HG02798 (cell line): Measurements from ENCODE around the gene MTFP1.

Experiments used
- ATAC-seq: cut with Tn5 transposase; IDR thresholded peaks from one replicate; pipeline ENCODE4 v1.9.1; 2021; ENCODE audit warnings: mild to moderate bottlenecking; ENCODE audit not compliant: unreplicated experiment, poor library complexity

MTFP1 gene

DNA sequence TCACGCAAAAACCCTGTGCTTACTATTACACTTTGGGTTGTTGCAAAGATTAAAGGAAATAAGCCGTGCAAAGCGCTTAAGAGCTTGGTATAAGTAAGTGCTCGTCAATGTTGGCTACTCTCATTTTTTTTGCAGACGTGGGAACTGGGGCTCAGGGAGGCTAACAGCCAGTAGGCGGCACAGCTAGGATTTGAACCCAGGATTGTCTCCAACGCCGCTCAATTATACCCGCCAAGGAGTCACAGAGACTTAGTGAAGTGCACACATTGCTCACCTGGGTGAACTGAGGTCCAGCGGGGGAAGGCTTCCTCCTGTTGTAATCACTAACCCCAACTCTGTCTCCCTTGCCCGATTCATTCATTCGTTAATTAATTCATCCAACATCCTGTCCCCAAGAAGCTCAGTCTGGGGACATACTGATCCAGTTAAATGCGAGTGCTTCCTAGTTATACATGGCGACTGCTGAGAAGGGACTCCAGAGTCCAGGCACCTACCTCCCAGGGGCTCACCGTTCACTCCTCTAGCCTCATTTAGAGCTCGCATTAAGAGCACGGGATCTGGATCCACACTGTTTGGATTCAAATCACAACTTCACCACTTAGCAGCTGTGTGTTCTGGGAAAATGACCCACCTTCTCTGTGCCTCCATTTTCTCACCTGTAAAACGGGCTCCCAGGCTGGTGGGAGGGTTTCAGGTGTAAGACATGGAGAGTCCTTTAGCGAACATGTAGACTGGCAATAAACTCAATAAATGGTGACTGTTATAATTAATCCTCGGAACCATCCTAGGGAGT is 838 bp upstream of the MTFP1 start:
- ATAC-seq, result no peak

DNA sequence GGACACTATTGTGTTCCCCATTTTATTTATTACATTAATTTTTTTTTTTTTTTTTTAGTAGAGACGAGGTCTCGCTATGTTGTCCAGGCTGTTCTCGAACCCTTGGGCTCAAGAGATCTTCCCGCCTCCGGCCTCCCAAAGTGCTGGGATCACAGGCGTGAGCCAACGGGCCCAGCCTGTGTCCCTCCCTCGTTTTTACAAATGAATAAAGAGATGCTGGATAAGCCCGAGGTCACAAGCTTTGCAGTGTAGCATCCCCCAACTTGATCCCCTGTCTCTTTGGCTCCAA is 297 bp upstream of the MTFP1 start:
- no peak for ATAC-seq

DNA sequence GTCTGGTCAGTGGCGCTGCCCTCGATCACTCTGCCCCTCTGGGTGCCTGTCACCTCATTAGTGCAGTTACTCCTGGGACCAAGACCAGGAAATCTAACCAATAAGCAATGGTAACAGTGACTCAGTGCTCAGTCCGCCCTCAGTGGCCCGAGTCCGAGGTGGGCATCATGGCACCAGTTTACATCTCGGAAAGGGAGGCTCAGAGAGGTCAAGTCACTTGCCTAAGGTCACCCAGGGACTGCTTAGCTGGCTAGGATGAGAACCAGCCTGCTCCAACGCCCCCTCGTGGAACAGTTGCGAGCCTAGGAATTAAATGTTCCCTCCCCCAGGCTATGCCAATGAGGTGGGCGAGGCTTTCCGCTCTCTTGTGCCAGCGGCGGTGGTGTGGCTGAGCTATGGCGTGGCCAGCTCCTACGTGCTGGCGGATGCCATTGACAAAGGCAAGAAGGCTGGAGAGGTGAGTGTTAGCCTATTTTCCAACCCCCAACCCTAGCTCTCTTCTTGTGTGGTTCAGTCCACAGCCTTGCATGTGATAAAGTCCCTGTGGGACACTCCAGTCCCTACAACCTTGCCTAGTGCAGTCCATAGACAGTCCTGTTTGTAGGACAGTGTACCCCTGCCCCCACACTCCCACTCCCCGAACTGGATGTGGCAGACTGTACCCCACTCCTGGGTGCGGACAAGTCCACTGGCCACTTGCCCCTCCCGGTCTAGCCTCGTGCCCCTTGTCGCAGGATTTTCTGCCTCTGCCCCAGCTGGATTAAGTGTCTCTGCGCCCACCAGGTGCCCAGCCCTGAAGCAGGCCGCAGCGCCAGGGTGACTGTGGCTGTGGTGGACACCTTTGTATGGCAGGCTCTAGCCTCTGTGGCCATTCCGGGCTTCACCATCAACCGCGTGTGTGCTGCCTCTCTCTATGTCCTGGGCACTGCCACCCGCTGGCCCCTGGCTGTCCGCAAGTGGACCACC is 1.1 kb downstream of the MTFP1 start:
- no peak for ATAC-seq

DNA sequence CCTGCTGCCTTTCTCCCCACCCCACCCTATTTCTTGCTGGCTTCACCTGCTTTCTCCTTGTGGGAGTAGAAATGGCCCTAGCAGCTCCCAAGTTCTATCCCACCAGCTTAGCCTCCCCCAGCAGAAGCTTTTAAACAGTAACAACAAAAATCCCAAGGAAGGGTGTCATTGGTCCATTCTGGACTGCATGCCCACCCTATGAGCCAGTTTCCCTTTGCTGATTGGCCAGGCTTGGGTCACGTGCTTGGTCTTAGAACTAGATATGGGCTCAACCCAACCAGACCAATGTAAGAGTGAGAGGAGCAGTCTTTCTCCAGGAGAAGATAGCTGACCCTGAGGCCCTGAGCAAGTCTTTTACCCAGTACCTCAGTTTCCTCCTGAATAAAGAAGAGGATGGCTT is 2.3 kb downstream of the MTFP1 start:
- ATAC-seq, result no peak

GRCh38 chr22:30429887-30430286 is 4.3 kb downstream of the MTFP1 start:
- ATAC-seq, result no peak

- ATAC-seq, result no peak
These were observed 5.4 kb downstream of the MTFP1 start for GRCh38 chr22:30430933-30431332.

- ATAC-seq, result no peak
These were observed 6.5 kb downstream of the MTFP1 start for GRCh38 chr22:30432096-30432495.

DNA sequence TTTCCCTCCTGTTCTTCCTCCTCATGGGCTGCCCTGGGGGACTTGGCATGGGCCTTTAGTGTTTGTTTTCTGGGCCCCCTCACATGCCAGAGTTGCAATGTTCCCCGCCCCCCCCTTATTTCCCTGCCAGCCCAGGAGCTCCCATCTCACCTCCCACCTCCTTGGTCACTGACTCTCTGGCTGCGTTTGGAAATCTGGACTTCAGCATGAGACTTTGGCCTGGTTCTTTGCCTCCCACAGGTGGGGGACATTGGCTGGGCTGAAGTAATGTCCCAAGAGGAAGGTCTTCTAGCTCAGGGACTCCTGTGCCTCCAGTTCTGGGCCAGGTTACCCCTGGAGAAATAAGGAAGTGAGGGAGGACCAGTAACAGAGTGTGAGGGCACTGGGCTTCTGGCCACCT is 7.0 kb downstream of the MTFP1 start:
- no peak for ATAC-seq

DNA sequence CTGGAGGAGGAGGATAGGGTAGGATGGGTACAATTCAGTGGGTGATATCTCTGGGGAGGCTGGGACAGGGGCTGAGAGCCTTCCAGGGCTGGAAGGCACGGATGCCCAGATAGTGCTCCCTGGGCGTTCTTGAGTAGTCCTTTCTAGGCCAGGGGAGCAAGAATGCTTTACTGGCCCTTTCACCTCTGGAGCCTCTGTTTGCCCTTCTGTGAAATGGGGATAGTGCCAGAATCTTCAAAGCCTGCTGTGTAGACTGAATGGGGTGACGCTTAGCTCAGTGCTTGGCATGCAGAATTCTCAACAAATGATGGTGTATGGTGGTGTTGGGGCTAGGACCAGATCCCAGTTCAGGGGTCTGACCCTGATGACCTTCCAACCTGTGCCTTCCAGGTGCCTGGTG is 7.7 kb downstream of the MTFP1 start:
- ATAC-seq, result no peak

GRCh38 chr22:30433773-30434172 is 8.2 kb downstream of the MTFP1 start:
- no peak for ATAC-seq

GRCh38 chr22:30434843-30435242 is 9.3 kb downstream of the MTFP1 start:
- ATAC-seq, result no peak

GRCh38 chr22:30435674-30436126 is 10.1 kb downstream of the MTFP1 start:
- ATAC-seq, result no peak

GRCh38 chr22:30436196-30436595 is 10.6 kb downstream of the MTFP1 start:
- ATAC-seq, result no peak

DNA sequence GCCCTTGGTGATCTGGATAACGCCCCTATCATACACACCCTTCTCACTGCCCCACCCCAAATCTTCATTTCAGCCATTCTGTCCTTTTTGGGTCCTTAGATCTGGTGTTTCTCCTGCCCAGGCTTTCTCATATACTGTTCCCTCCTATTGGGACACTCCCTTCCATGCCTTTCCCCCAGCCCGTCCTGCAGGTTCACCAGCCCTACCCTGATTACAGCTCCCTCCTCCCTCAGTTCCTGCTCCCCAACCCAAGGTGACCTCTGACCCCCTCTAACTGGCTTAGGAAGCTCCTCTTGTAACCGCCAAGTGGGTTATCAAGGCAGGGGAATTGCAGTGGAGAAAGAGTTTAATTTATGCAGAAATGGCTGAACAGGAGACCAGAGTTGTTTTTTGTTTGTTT is 13.0 kb downstream of the MTFP1 start:
- ATAC-seq, result no peak

DNA sequence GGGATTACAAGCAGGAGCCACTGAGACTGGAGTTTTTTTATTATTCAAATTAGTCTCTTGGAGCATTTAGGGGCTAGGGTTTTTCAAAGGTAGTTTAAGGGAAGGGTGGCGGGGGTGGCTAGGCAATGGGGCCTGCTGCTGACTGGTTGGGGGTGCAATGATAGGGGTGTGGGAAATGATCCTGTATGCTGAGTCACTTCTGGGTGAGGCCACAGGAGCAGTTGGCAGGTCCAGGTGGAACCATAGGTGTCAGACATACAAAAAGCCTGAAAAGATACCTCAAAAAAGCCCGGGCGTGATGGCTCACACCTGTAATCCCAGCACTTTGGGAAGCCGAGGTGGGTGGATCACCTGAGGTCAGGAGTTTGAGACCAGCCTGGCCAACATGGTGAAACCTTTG is 13.7 kb downstream of the MTFP1 start:
- ATAC-seq, result no peak

DNA sequence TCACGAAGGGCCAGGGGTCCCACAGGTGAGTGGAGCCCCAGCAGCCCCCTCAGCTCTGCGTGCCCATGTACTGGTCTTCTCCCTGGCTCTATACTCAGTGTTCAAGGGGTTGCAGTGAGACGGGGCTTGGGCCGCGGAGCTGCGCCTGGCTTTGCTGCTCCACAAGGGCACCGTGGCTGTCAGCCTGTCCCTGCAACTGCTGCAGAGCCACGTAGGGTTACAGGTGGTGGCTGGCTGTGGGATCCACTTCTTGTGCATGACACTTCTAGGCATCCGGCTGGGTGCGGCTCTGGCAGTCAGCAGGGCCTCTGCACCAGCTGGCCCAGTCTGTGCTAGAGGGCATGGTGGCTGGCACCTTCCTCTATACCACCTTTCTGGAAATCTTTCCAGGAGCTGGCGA is 14.3 kb downstream of the MTFP1 start:
- ATAC-seq, result no peak

GRCh38 chr22:30441088-30441487 is 15.5 kb downstream of the MTFP1 start:
- ATAC-seq, result no peak

- ATAC-seq, result no peak
These were observed 19.3 kb downstream of the MTFP1 start for GRCh38 chr22:30444632-30445437.

- no peak for ATAC-seq
These were observed 20.0 kb downstream of the MTFP1 start for GRCh38 chr22:30445438-30446145.

- no peak for ATAC-seq
These were observed 22.1 kb downstream of the MTFP1 start for GRCh38 chr22:30447656-30448055.
